ENCODE results near the gene PLCH2.

GRCh38 chr1:2488688-2489087, 12.6 kb downstream of the PLCH2 start:
- TF ChIP-seq CTCF (conservative IDR thresholded peaks at IDR 0.05; ENCODE audit: low read depth, low read length) (no peak), EZH2 (IDR thresholded peaks at IDR 0.05; ENCODE audit: low read length, unreplicated experiment) (no peak), EZH2phosphoT487 (IDR thresholded peaks at IDR 0.05; ENCODE audit: borderline replicate concordance, low read length) (no peak)

All from PC-3 (cell line).